Measurements from ENCODE around the gene POU2F3.
A peak's percentile ranks its signal among the peaks of the same experiment; 100 is the strongest.

POU2F3 gene

DNA sequence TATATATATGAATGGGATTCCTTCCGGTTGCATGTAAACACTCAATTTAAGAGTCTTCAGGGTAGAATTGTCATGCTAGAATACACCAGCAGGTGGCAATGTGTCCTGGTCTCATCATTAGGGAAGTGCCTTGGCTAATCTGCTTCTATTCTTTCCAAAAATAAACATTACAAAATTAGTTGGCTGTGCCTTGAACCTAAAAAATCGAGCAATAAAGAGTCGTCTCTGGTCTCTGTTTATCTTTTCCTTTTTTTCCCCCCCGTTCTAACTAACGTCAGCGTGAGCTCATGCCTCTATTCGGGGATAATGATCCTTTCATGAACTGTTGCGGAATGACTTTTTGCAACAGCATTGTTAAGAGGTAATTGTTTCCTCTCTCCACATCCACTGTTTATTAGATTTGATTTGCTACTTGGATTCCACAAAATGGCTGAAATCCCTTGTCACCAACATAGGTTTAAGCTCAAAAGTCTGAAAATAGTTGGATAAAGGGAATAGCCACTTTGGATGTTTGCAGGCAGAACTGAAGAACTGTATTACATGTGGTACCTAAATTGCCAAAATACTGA lies 95.0 kb downstream of the POU2F3 start:
- TF ChIP-seq EZH2 (optimal IDR thresholded peaks at IDR 0.05; ENCODE audit: low read depth, low read length) (no peak), CTCF (IDR thresholded peaks at IDR 0.05; ENCODE audit: low read length) (peak; percentile 51), EZH2phosphoT487 (IDR thresholded peaks at IDR 0.05; ENCODE audit: low read length) (no peak)
- H3K36me3 ChIP-seq (replicated peaks; ENCODE audit: insufficient read depth, low read length): no peaks in the 10 kb centered on the region
- peak overlapping the region; percentile 76; the same call in 1 of the 2 replicates for H3K9ac ChIP-seq (ENCODE audit: low read length)
- peak; percentile 84 for DNase-seq
- no peaks in the 10 kb centered on the region for H3K27me3 ChIP-seq (replicated peaks; ENCODE audit: insufficient read depth, low read length)
- H3K4me2 ChIP-seq (ENCODE audit: low read depth, low read length): peak overlapping the region; percentile 81
- peaks cover 38% of the 10 kb centered on the region for H3F3A ChIP-seq (ENCODE audit: insufficient read depth, low read length)
- H3K4me3 ChIP-seq (ENCODE audit: low read length): peak overlapping the region; percentile 81
- peak overlapping the region; percentile 90 for H2AFZ ChIP-seq (ENCODE audit: low read length)
- H3K9me2 ChIP-seq (replicated peaks; ENCODE audit: insufficient read depth, low read length): no peaks in the 10 kb centered on the region
- no peaks in the 10 kb centered on the region for H4K20me1 ChIP-seq (ENCODE audit: insufficient read depth, low read length)
- H3K27ac ChIP-seq (ENCODE audit: low read length): peak overlapping the region; percentile 70; the same call in 1 of the 2 replicates
- no peaks in the 10 kb centered on the region for H3K9me3 ChIP-seq (replicated peaks; ENCODE audit: insufficient read depth, low read length)
- H3K79me2 ChIP-seq (ENCODE audit: low read length): peaks cover 36% of the 10 kb centered on the region
- H3K4me1 ChIP-seq (ENCODE audit: low read length): peaks cover 26% of the 10 kb centered on the region

- peak overlapping the region; percentile 81 for H3K4me3 ChIP-seq (ENCODE audit: low read length)
- DNase-seq: peak; percentile 67
- H3K9ac ChIP-seq (ENCODE audit: low read length): peak overlapping the region; percentile 76
- peaks cover 41% of the 10 kb centered on the region for H3K79me2 ChIP-seq (ENCODE audit: low read length)
- H3K4me2 ChIP-seq (ENCODE audit: low read depth, low read length): peak overlapping the region; percentile 81
- H4K20me1 ChIP-seq (ENCODE audit: insufficient read depth, low read length): no peaks in the 10 kb centered on the region
- TF ChIP-seq CTCF (IDR thresholded peaks at IDR 0.05; ENCODE audit: low read length) (no peak), EZH2phosphoT487 (IDR thresholded peaks at IDR 0.05; ENCODE audit: low read length) (no peak), EZH2 (optimal IDR thresholded peaks at IDR 0.05; ENCODE audit: low read depth, low read length) (no peak)
- no peaks in the 10 kb centered on the region for H3K9me2 ChIP-seq (replicated peaks; ENCODE audit: insufficient read depth, low read length)
- H2AFZ ChIP-seq (ENCODE audit: low read length): peak overlapping the region; percentile 90
- peaks cover 40% of the 10 kb centered on the region for H3F3A ChIP-seq (ENCODE audit: insufficient read depth, low read length)
- H3K4me1 ChIP-seq (ENCODE audit: low read length): peaks cover 27% of the 10 kb centered on the region
- no peaks in the 10 kb centered on the region for H3K36me3 ChIP-seq (replicated peaks; ENCODE audit: insufficient read depth, low read length)
- no peaks in the 10 kb centered on the region for H3K27me3 ChIP-seq (replicated peaks; ENCODE audit: insufficient read depth, low read length)
- peak overlapping the region; percentile 70 for H3K27ac ChIP-seq (ENCODE audit: low read length)
- H3K9me3 ChIP-seq (replicated peaks; ENCODE audit: insufficient read depth, low read length): no peaks in the 10 kb centered on the region
Observed at GRCh38 chr11:120335556-120335907, 95.6 kb downstream of the POU2F3 start.

GRCh38 chr11:120335908-120336640 lies 96.1 kb downstream of the POU2F3 start, which contains the start of gene ARHGEF12:
Gene ARHGEF12, plus strand, starts transcription at chr11:120336413. Its CDS starts 831 bp downstream, at chr11:120337244.
- H3K4me1 ChIP-seq (ENCODE audit: low read length): peaks cover 27% of the 10 kb centered on the region
- peak within 1 kb of the TSS; percentile 99 for H3K4me3 ChIP-seq (ENCODE audit: low read length)
- peak within 1 kb of the TSS; percentile 81 for H3K4me2 ChIP-seq (ENCODE audit: low read depth, low read length)
- peaks cover 47% of the 10 kb centered on the region for H3K79me2 ChIP-seq (ENCODE audit: low read length)
- H3K27me3 ChIP-seq (replicated peaks; ENCODE audit: insufficient read depth, low read length): no peaks in the 10 kb centered on the region
- peak within 1 kb of the TSS; percentile 90 for H2AFZ ChIP-seq (ENCODE audit: low read length)
- no peaks in the 10 kb centered on the region for H4K20me1 ChIP-seq (ENCODE audit: insufficient read depth, low read length)
- peak; percentile 96 for DNase-seq
- H3K9ac ChIP-seq (ENCODE audit: low read length): peak within 1 kb of the TSS; percentile 84
- H3F3A ChIP-seq (ENCODE audit: insufficient read depth, low read length): peaks cover 40% of the 10 kb centered on the region
- peak within 1 kb of the TSS; percentile 70 for H3K27ac ChIP-seq (ENCODE audit: low read length)
- H3K9me3 ChIP-seq (replicated peaks; ENCODE audit: insufficient read depth, low read length): no peaks in the 10 kb centered on the region
- peak; percentile 51 for TF ChIP-seq CTCF (IDR thresholded peaks at IDR 0.05; ENCODE audit: low read length)
- no peak for TF ChIP-seq EZH2phosphoT487 (IDR thresholded peaks at IDR 0.05; ENCODE audit: low read length)
- H3K36me3 ChIP-seq (replicated peaks; ENCODE audit: insufficient read depth, low read length): no peaks in the 10 kb centered on the region
- H3K9me2 ChIP-seq (replicated peaks; ENCODE audit: insufficient read depth, low read length): no peaks in the 10 kb centered on the region
